Stimulated activated CD4-positive, alpha-beta T cell treated with anti-CD3 and anti-CD28 coated beads, Interleukin-15, amount 100 ng/mL, for 1 hour (primary cell): ENCODE data around the gene LARP6.

ENCODE experiments used
- DNase-seq, 2 donors: peaks; one replicate each; pipeline ENCODE4 v3.0.0-alpha.2; 2020; ENCODE audit warnings: low read depth in 1 of 2, low spot score in 1 of 2

LARP6 gene

GRCh38 chr15:70796516-70797310 is 57.2 kb downstream of the LARP6 start:
- DNase-seq = no peak

DNA sequence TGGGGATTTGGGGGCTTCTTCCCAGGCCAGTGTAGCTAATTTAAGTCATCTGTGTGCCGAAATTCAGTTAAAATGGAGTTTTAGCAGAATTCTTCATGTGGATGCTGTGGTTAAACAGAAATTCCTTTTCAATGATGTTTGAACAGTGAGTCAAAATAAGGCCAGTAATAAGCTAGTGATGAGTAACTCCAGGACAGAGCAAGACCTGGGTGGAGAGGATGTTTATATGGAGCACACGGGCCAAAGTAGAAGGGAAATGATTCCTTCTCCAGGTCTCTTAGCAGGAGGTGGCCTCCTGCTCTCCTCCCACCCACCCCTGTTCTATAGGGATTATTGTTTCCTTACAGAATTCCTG is 58.7 kb downstream of the LARP6 start:
- no peak for DNase-seq

GRCh38 chr15:70794596-70795310 is 59.2 kb downstream of the LARP6 start:
- DNase-seq = no peak

GRCh38 chr15:70793694-70794093 is 60.3 kb downstream of the LARP6 start:
- no peak for DNase-seq

DNA sequence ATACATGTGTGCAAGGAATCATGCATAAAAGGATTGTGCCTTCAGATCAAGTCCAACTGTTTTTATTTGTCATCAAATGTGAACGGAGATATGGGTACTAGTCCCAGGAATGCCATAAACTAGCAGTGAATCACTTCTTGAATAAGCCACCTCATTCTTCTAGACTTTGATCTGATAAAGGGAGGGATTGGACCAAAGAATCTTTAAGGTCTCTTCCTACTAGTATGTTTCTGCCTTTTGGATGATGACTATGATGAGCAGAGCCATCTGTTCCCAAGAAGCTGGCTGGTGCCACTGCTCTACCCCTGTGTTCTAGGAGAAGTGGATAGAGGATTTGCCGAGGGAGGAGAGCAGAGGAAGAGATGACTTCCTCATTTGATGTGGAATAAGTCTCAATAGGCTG is 61.8 kb downstream of the LARP6 start:
- DNase-seq = no peak

GRCh38 chr15:70791259-70791658 is 62.7 kb downstream of the LARP6 start:
- DNase-seq = no peak

DNA sequence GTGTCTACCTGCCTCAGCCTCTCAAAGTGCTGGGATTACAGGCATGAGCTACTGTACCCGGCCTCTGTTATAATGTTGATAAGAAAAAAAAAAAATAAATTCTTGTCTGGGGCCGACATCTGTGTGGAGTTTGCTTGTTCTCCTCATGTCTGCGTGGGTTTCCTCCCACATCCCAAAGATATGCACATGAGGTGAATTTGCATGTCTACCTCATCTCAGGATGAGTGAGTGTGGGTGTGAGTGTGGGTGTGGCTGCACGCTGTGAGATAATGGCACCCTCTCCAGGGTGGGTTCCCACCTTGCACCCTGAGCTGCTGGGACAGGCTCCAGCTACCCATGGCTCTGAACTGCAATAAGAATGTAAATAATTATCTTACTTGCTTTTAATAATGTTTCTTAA is 64.7 kb downstream of the LARP6 start:
- DNase-seq = no peak

- no peak for DNase-seq
Observed at GRCh38 chr15:70788114-70789049, 65.6 kb downstream of the LARP6 start.

GRCh38 chr15:70786996-70787395 is 67.0 kb downstream of the LARP6 start:
- no peak for DNase-seq

- DNase-seq = no peak
Observed at GRCh38 chr15:70783610-70784022, 70.3 kb downstream of the LARP6 start.

DNA sequence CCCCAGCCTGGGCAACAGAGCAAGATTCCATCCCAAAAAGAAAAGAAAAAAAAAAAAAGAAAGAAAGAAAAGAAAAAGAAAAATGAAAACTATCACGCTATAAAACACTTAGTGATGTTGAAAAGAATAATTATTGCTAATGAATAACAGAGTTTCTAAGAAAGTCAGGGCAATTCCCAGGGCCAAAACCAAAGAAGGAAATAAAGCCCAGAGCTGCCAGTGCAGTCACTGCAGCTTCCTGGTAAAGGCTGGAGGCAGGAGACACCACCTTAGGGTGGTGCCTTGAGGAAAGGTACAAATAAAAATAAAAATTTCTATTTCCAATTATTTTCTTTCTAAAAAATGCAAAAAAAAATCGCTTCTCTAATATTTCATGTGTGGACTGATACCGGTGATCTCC is 70.9 kb downstream of the LARP6 start:
- DNase-seq = no peak

- DNase-seq = no peak
Observed at GRCh38 chr15:70781236-70781635, 72.7 kb downstream of the LARP6 start.
